Measurements from ENCODE around the gene LRFN3.

LRFN3 gene

GRCh38 chr19:35983177-35983576 lies 47.0 kb downstream of the LRFN3 start:
- H3K4me3 ChIP-seq (ENCODE audit: low read depth, low read length): no peak overlapping the region
- no peak for TF ChIP-seq CTCF (IDR thresholded peaks at IDR 0.05; ENCODE audit: low read depth, low read length)

GRCh38 chr19:35986111-35986510 lies 49.9 kb downstream of the LRFN3 start:
- no peak overlapping the region for H3K4me3 ChIP-seq (ENCODE audit: low read depth, low read length)
- TF ChIP-seq CTCF (IDR thresholded peaks at IDR 0.05; ENCODE audit: low read depth, low read length): no peak

GRCh38 chr19:35986664-35987570 lies 50.7 kb downstream of the LRFN3 start:
- no peak for TF ChIP-seq CTCF (IDR thresholded peaks at IDR 0.05; ENCODE audit: low read depth, low read length)
- no peak overlapping the region for H3K4me3 ChIP-seq (ENCODE audit: low read depth, low read length)

- no peak for TF ChIP-seq CTCF (IDR thresholded peaks at IDR 0.05; ENCODE audit: low read depth, low read length)
- H3K4me3 ChIP-seq (ENCODE audit: low read depth, low read length): no peak overlapping the region
Observed at GRCh38 chr19:35987571-35987896, 51.4 kb downstream of the LRFN3 start.

- no peak overlapping the region for H3K4me3 ChIP-seq (ENCODE audit: low read depth, low read length)
Observed at GRCh38 chr19:35988824-35989223, 52.6 kb downstream of the LRFN3 start.

GRCh38 chr19:35990156-35990555 lies 54.0 kb downstream of the LRFN3 start:
- TF ChIP-seq CTCF (IDR thresholded peaks at IDR 0.05; ENCODE audit: low read depth, low read length): no peak
- no peak overlapping the region for H3K4me3 ChIP-seq (ENCODE audit: low read depth, low read length)

More at GRCh38 chr19:35988824-35989223, 52.6 kb downstream of the LRFN3 start:
- no peak for TF ChIP-seq CTCF (IDR thresholded peaks at IDR 0.05; ENCODE audit: low read depth, low read length)
